ENCODE measurements around the gene GALNS.

GALNS gene

GRCh38 chr16:88855176-88855575 is 1.6 kb downstream of the GALNS start:
- peak; percentile 15 to 53 for DNase-seq

- peak; percentile 79 to 91 for DNase-seq
Observed at GRCh38 chr16:88854306-88855111, 2.2 kb downstream of the GALNS start.

- peak; percentile 79 to 80 for DNase-seq
Observed at GRCh38 chr16:88853325-88853941, 3.3 kb downstream of the GALNS start.

GRCh38 chr16:88851616-88852015 is 5.1 kb downstream of the GALNS start:
- DNase-seq: no peak

DNA sequence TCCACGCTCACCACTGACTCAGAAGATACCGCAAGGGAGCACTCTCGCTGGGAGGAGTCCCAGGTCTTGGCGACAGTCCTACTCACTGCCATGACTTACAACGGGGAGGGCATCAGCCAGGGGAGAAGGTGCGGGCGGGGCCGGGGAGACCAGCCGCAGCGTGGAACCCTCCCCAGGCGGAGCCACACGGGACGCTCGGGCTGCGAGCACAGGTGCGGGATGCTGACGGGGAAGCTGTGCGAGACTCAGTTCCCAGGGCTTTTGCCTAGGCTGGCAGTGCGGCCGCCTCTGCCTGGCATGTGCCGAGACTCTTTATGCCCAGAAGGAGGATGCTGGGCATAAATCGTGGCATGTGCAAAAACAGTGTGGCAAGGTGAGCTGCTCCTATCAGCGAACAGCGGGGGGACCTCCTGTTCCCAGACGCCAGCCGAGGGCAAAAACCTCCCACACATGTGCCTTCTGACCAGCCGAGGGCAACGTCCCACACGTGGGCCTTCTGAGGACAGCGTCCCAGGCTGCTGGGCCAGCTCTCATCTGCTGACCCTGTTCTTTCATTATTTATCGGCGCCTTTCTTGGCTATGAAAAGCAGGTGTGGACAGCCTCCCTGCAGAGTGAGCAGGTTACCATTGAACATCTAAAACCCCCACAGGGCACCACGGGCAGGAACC is 6.1 kb downstream of the GALNS start:
- no peak for DNase-seq

DNA sequence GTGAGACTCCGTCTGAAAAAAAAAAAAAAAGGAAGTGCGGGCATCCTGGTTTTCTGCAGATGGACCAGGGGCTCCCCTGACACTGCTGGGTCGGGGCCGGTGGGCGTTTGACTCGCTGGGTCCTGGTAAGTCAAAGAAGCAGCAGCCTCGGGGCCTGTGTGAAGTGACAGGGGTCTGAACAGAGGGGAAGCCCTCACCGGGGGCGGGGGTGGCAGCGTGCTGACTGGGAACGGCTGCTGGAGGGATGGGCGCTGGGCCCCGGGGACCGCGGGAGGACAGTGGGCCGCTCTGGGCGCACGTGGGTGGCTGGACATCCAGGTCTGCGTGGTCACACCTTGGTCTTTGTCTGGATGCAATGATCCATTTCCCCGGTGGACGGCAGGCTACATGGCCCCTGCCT is 8.2 kb downstream of the GALNS start:
- DNase-seq: no peak

- DNase-seq: no peak
Observed at GRCh38 chr16:88847654-88848053, 9.1 kb downstream of the GALNS start.

- peak; percentile 93 to 96 for DNase-seq
Observed at GRCh38 chr16:88846088-88846487, 10.7 kb downstream of the GALNS start.

- DNase-seq: no peak
Observed at GRCh38 chr16:88844419-88845036, 12.2 kb downstream of the GALNS start.

DNA sequence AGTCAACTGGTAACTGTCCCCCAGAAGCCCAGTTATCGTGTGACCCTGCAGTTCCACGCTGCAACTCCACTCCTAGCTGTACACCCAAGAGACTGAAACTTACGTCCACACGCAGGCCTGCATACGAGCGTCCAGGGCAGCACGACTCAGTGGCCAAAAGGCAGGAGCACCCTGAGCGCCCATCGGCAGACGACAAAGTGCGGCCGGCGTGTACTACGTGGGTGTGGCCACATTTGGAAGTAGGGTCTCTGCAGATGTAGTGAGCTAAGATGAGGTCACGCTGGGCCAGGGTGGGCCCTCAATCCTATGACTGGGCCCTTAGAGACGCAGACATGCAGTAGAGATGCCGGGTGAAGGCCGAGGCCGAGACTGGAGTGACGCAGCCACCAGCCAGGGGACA is 13.5 kb downstream of the GALNS start:
- no peak for DNase-seq

- no peak for DNase-seq
Observed at GRCh38 chr16:88842806-88843205, 13.9 kb downstream of the GALNS start.

- DNase-seq: no peak
Observed at GRCh38 chr16:88842308-88842756, 14.4 kb downstream of the GALNS start.

DNA sequence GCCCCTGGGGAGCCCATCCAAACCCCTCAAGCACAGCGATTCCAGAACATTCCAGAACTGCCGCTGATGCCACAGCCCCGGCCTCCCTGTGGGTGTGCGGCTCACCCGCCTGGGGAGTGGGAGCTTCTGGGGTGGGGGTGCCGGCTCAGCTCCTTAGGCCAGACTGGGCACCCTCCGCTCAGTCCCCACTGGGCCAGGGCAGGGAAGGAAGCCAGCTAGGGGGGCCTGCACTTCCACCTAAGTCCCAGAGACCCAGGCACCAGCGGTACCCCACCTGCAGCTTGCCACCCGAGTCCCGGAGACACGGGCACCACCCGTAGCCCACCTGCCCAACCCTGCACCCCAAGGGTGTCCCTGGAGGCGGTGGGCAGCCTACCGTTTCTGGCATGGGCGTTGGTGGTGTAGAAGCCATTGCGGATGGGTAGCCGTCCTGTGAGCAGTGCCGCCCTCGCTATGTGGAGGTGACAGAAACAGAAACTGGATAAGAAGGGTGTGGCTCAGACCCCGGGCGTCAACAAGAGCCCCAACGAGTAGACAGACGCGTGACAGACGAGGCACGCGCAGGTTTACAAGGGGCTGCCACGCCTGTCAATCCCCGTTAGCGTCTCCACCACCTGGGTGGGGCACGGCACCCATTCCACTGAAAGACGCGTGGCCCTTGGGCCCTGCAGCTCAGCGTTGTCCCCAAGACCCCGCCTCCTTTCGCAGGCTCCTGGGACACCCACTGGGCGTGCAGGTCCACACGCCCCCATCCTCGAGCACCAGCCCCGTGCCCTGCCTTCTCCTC is 15.0 kb downstream of the GALNS start:
- DNase-seq: no peak

GRCh38 chr16:88840600-88841215 is 16.0 kb downstream of the GALNS start:
- DNase-seq: no peak

DNA sequence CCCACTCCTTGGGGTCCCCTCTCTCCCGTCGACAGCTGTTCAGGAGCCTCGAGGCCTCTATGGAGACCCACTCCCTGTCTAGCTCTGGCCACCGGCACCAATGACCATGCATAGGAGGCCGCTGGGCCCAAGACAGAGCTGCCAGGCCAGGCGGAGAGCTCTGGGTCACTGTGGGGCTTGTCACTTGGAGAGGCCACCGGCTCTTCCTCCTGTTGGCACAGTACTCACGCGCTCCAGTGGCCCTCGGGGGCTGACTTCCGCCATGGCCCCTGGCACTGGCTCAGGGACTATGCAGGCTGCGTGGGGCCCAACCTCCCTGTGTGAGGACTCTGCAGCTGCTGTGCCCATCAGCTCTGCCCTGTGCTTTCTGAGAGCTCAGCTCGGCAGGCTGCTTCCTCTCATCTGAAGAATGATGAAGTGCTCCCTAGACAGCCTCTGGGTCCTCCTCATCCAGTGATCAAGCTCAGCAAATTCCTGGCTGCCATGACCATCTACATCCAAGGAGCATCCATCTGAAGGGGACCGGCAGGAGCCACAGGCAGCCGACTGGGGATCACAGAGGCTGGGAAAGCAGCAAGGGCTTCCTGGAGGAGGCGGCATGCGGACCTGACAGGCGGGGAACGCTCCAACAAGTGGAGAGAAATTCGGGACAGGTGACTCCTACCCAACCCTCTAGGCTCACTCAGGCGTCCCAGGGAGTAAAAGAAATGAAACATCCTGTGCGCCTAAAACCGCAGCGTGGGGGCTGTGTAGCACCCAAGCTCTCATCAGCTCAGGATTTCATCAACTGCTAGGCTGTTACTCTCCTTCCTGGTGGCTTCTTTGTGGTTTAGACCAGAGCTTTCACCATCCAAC is 16.8 kb downstream of the GALNS start:
- peak; percentile 36 to 60 for DNase-seq

DNA sequence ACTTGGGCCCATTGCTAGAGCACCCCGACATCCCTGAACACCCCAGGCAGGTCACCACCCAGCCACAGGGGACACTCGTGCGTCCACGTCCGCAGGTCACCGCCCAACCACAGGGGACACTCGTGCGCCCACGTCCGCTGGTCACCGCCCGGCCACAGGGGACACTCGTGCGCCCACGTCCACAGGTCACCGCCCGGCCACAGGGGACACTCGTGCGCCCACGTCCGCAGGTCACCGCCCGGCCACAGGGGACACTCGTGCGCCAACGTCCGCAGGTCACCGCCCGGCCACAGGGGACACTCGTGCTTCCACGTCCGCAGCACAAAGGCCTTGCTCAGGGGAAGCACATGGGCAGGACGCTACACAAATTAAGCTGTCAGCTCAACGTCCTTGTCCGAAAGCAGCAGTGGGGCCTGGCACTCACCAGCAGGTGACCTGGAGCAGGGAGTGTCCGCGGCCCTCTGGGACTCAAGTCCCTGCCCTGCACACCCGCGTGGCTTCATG is 17.7 kb downstream of the GALNS start:
- no peak for DNase-seq

GRCh38 chr16:88838566-88838965 is 18.2 kb downstream of the GALNS start:
- DNase-seq: no peak

DNA sequence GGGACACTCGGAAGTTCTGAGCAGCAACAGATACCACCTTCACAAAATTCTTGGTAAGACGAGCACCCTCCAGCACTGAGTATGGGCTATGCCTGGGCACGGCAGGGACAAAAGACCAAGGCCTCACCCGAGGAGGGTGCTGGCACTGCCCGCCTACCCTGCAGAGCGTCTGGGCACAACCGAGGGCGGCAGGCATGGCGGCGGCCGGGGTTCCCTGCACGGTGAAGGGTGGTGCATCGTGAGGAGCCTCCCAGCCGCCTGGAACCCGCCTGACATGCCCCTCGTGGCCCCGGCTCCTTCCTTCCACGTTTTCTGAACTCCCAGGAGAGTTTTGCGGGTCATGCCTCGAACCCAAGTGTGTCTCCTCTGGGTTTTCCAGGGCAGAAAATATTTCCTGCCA is 18.9 kb downstream of the GALNS start:
- no peak for DNase-seq

DNA sequence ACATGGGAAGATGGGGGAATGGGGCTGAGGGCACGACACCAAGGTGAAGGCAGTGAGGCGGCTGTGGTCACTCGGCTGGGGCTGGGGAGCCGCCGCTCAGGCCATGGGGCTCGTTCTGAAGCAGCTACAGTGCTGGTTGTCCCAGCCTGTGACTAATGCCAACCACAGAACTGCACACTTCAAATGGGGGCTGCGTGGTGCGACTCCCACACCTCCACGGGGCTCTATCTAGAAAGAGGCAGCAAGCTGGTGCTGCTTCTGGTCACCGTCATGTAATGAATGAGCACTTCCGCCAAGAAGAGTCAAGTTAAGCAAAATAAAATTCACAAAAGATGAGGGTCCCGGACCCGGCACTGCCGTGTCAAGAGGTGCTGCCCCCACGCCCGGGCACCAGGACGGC is 20.0 kb downstream of the GALNS start:
- DNase-seq: no peak

- DNase-seq: no peak
Observed at GRCh38 chr16:88835818-88836217, 20.9 kb downstream of the GALNS start.

- DNase-seq: no peak
Observed at GRCh38 chr16:88835383-88835782, 21.4 kb downstream of the GALNS start.

Measured in inflammatory macrophage (primary cell).